SK-N-SH treated with all-trans-retinoic acid at 6 μM for 48 hours (cell line): Measurements from ENCODE around the gene TRIP11.

ENCODE experiments used
- ARNTL ChIP-seq: fragments of 450-650 bp; formaldehyde crosslinking; IDR thresholded peaks from 2 replicates; pipeline ENCODE4 v1.5.0; 2020; ENCODE audit warnings: low read depth, mild to moderate bottlenecking, moderate library complexity, borderline replicate concordance
- ESRRG ChIP-seq: fragments of 250-450 bp; sonication (Bioruptor Pico); IDR thresholded peaks from 2 replicates; pipeline ENCODE4 v1.6.1; 2021; ENCODE audit warnings: mild to moderate bottlenecking
- OSR1 ChIP-seq: fragments of 250-450 bp; sonication (Bioruptor Pico); IDR thresholded peaks from 2 replicates; pipeline ENCODE4 v1.8.0; 2022; ENCODE audit warnings: moderate library complexity, mild to moderate bottlenecking, inconsistent platforms
- PPARA ChIP-seq: fragments of 250-450 bp; sonication (Bioruptor Pico); IDR thresholded peaks from 2 replicates; pipeline ENCODE4 v1.5.0; 2020; ENCODE audit warnings: mild to moderate bottlenecking, borderline replicate concordance
- SNAI2 ChIP-seq: fragments of 250-450 bp; sonication (Bioruptor Pico); IDR thresholded peaks from 2 replicates; pipeline ENCODE4 v1.5.0; 2020; ENCODE audit warnings: mild to moderate bottlenecking, moderate library complexity
- TOX ChIP-seq: fragments of 250-450 bp; sonication (Bioruptor Pico); IDR thresholded peaks from 2 replicates; pipeline ENCODE4 v1.8.0; 2021; ENCODE audit warnings: mild to moderate bottlenecking, moderate library complexity, borderline replicate concordance
- ZFP30 ChIP-seq: fragments of 450-650 bp; formaldehyde crosslinking; IDR thresholded peaks from 2 replicates; pipeline ENCODE4 v1.5.0; 2022; ENCODE audit warnings: mild to moderate bottlenecking, moderate library complexity
- ZNF565 ChIP-seq: fragments of 450-650 bp; formaldehyde crosslinking; conservative IDR thresholded peaks from 2 replicates; pipeline ENCODE4 v1.5.0; 2020; ENCODE audit warnings: low read depth, mild to moderate bottlenecking, moderate library complexity
- ZNF8 ChIP-seq: fragments of 450-650 bp; formaldehyde crosslinking; IDR thresholded peaks from 2 replicates; pipeline ENCODE4 v1.5.0; 2020; ENCODE audit warnings: mild to moderate bottlenecking, moderate library complexity
- TF ChIP-seq, protein P1 (sequence below): fragments of 250-450 bp; sonication (Bioruptor Pico); IDR thresholded peaks from 2 replicates; pipeline ENCODE4 v1.5.1; 2020; ENCODE audit warnings: low read depth, mild to moderate bottlenecking, moderate library complexity
- TF ChIP-seq, protein P2 (sequence below): fragments of 250-450 bp; sonication (Bioruptor Pico); IDR thresholded peaks from 2 replicates; pipeline ENCODE4 v1.8.0; 2020; ENCODE audit warnings: mild to moderate bottlenecking, moderate library complexity, borderline replicate concordance
- TF ChIP-seq, protein P3 (sequence below): fragments of 250-450 bp; sonication (Bioruptor Pico); IDR thresholded peaks from 2 replicates; pipeline ENCODE4 v1.8.0; 2021; ENCODE audit warnings: low read depth, mild to moderate bottlenecking, moderate library complexity, borderline replicate concordance
- TF ChIP-seq, protein P4 (sequence below): fragments of 250-450 bp; sonication (Bioruptor Pico); IDR thresholded peaks from 2 replicates; pipeline ENCODE4 v1.5.0; 2020; ENCODE audit warnings: mild to moderate bottlenecking, moderate library complexity

DNA sequence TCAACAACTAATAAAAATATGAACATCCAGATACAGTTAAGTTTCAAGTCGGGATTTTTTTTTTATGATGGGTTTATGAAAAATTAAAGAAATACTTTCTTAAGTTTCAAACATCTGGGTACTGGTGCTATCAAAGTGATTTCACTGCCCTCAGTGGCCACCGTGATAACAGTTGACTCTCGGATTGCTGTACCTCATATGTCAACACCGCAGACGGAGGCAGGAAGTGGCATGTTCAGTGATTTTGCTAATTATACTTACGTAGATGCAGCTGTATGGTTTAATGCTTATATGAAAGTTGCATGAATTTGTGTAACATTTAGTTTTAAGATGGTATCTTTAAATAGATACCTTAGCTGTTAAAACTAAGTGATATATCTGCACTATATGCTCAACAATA lies 71.6 kb downstream of the TRIP11 start:
- TF ChIP-seq, protein P1, sequence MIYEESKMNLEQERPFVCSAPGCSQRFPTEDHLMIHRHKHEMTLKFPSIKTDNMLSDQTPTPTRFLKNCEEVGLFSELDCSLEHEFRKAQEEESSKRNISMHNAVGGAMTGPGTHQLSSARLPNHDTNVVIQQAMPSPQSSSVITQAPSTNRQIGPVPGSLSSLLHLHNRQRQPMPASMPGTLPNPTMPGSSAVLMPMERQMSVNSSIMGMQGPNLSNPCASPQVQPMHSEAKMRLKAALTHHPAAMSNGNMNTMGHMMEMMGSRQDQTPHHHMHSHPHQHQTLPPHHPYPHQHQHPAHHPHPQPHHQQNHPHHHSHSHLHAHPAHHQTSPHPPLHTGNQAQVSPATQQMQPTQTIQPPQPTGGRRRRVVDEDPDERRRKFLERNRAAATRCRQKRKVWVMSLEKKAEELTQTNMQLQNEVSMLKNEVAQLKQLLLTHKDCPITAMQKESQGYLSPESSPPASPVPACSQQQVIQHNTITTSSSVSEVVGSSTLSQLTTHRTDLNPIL, result no peak
- TF ChIP-seq ARNTL, result no peak
- TF ChIP-seq SNAI2 (CRISPR knock-in tag), result no peak
- no peak for TF ChIP-seq ZNF8 (CRISPR knock-in tag)
- TF ChIP-seq ESRRG (CRISPR knock-in tag), result no peak
- TF ChIP-seq, protein P2, sequence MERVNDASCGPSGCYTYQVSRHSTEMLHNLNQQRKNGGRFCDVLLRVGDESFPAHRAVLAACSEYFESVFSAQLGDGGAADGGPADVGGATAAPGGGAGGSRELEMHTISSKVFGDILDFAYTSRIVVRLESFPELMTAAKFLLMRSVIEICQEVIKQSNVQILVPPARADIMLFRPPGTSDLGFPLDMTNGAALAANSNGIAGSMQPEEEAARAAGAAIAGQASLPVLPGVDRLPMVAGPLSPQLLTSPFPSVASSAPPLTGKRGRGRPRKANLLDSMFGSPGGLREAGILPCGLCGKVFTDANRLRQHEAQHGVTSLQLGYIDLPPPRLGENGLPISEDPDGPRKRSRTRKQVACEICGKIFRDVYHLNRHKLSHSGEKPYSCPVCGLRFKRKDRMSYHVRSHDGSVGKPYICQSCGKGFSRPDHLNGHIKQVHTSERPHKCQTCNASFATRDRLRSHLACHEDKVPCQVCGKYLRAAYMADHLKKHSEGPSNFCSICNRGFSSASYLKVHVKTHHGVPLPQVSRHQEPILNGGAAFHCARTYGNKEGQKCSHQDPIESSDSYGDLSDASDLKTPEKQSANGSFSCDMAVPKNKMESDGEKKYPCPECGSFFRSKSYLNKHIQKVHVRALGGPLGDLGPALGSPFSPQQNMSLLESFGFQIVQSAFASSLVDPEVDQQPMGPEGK (CRISPR knock-in tag), result no peak
- TF ChIP-seq, protein P3, sequence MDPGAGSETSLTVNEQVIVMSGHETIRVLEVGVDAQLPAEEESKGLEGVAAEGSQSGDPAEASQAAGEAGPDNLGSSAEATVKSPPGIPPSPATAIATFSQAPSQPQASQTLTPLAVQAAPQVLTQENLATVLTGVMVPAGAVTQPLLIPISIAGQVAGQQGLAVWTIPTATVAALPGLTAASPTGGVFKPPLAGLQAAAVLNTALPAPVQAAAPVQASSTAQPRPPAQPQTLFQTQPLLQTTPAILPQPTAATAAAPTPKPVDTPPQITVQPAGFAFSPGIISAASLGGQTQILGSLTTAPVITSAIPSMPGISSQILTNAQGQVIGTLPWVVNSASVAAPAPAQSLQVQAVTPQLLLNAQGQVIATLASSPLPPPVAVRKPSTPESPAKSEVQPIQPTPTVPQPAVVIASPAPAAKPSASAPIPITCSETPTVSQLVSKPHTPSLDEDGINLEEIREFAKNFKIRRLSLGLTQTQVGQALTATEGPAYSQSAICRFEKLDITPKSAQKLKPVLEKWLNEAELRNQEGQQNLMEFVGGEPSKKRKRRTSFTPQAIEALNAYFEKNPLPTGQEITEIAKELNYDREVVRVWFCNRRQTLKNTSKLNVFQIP (CRISPR knock-in tag), result no peak
- no peak for TF ChIP-seq ZNF565 (CRISPR knock-in tag)
- no peak for TF ChIP-seq TOX (CRISPR knock-in tag)
- TF ChIP-seq, protein P4, sequence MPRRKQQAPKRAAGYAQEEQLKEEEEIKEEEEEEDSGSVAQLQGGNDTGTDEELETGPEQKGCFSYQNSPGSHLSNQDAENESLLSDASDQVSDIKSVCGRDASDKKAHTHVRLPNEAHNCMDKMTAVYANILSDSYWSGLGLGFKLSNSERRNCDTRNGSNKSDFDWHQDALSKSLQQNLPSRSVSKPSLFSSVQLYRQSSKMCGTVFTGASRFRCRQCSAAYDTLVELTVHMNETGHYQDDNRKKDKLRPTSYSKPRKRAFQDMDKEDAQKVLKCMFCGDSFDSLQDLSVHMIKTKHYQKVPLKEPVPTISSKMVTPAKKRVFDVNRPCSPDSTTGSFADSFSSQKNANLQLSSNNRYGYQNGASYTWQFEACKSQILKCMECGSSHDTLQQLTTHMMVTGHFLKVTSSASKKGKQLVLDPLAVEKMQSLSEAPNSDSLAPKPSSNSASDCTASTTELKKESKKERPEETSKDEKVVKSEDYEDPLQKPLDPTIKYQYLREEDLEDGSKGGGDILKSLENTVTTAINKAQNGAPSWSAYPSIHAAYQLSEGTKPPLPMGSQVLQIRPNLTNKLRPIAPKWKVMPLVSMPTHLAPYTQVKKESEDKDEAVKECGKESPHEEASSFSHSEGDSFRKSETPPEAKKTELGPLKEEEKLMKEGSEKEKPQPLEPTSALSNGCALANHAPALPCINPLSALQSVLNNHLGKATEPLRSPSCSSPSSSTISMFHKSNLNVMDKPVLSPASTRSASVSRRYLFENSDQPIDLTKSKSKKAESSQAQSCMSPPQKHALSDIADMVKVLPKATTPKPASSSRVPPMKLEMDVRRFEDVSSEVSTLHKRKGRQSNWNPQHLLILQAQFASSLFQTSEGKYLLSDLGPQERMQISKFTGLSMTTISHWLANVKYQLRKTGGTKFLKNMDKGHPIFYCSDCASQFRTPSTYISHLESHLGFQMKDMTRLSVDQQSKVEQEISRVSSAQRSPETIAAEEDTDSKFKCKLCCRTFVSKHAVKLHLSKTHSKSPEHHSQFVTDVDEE (CRISPR knock-in tag), result no peak
- TF ChIP-seq PPARA, result no peak
- no peak for TF ChIP-seq ZFP30
- no peak for TF ChIP-seq OSR1 (CRISPR knock-in tag)
